Activated T-helper 1 cell treated with anti-CD3 and anti-CD28 coated beads, Interleukin-12 subunit alpha, Interleukin-12 subunit beta, Interleukin-2, Interleukin-4 antibody, amounts not matched to agents 30 ng/mL and 10 ng/mL and 1 ng/mL, durations not matched to agents 14 hours and 24 hours and 36 hours (primary cell): ENCODE data around the gene FARP1. TPM values are rescaled to one million over a fixed set of nuclear protein-coding genes. Genes with fewer than 3 reads are reported as not detected.

Source experiments
- DNase-seq: peaks from one replicate; pipeline ENCODE4 v3.0.0; 2021; ENCODE audit warnings: low spot score
- H3K27ac Mint-ChIP-seq: one replicate; pipeline ENCODE4 v1.8.0; 2021; ENCODE audit warnings: mild to moderate bottlenecking, mixed read lengths
- H3K27me3 Mint-ChIP-seq: one replicate; pipeline ENCODE4 v1.8.0; 2022; ENCODE audit warnings: mild to moderate bottlenecking, moderate library complexity, mixed read lengths; ENCODE audit not compliant: insufficient read depth
- H3K36me3 Mint-ChIP-seq: one replicate; pipeline ENCODE4 v1.8.0; 2021; ENCODE audit warnings: low read depth, mixed read lengths
- H3K4me1 Mint-ChIP-seq: one replicate; pipeline ENCODE4 v1.8.0; 2021; ENCODE audit warnings: low read depth, mixed read lengths
- H3K4me3 Mint-ChIP-seq: one replicate; pipeline ENCODE4 v1.8.0; 2021; ENCODE audit warnings: mild to moderate bottlenecking, moderate library complexity, mixed read lengths
- H3K9me3 Mint-ChIP-seq: one replicate; pipeline ENCODE4 v1.8.0; 2021; ENCODE audit warnings: mixed read lengths
- intact Hi-C: fragments of 100-400 bp; cut with micrococcal nuclease; formaldehyde crosslinking; loops from one replicate; pipeline ENCODE4 v1.15.1; 2024
- total RNA-seq: library from RNA; stranded (reverse); gene quantifications from 2 replicates; pipeline ENCODE4 v1.2.3, GENCODE V29; 2022

The FARP1 gene
- total RNA-seq, 1 donor from 2014 or later, result 0.34 TPM

GRCh38 chr13:98109226-98109853 lies 33.6 kb upstream of the FARP1 start:
- Mint-ChIP-seq H3K4me3 (no peak overlapping the region), H3K4me1 (no peaks in the 10 kb centered on the region), H3K27ac (no peak overlapping the region), H3K36me3 (no peaks in the 10 kb centered on the region), H3K9me3 (no peaks in the 10 kb centered on the region), H3K27me3 (no peaks in the 10 kb centered on the region)
- intact Hi-C loops, result no loop called here
- DNase-seq, result no peak

- Mint-ChIP-seq H3K36me3 (no peaks in the 10 kb centered on the region), H3K27me3 (no peaks in the 10 kb centered on the region), H3K27ac (no peak overlapping the region), H3K9me3 (no peaks in the 10 kb centered on the region), H3K4me3 (no peak overlapping the region), H3K4me1 (no peaks in the 10 kb centered on the region)
- DNase-seq, result no peak
- intact Hi-C loops, result no loop called here
Measured at GRCh38 chr13:98110749-98111148, 32.1 kb upstream of the FARP1 start.

- Mint-ChIP-seq H3K9me3 (no peaks in the 10 kb centered on the region), H3K27me3 (no peaks in the 10 kb centered on the region), H3K4me1 (no peaks in the 10 kb centered on the region), H3K4me3 (no peak overlapping the region), H3K27ac (no peak overlapping the region), H3K36me3 (no peaks in the 10 kb centered on the region)
- no peak for DNase-seq
- intact Hi-C loops, result no loop called here
Measured at GRCh38 chr13:98111168-98112098, 31.5 kb upstream of the FARP1 start.

GRCh38 chr13:98112456-98112855 lies 30.4 kb upstream of the FARP1 start:
- H3K4me1 Mint-ChIP-seq, result no peaks in the 10 kb centered on the region
- no peaks in the 10 kb centered on the region for H3K27me3 Mint-ChIP-seq
- H3K27ac Mint-ChIP-seq, result peak overlapping the region; percentile 2

GRCh38 chr13:98118865-98119264 lies 24.0 kb upstream of the FARP1 start:
- Mint-ChIP-seq H3K27ac (no peak overlapping the region), H3K36me3 (no peaks in the 10 kb centered on the region), H3K9me3 (peaks cover 5% of the 10 kb centered on the region), H3K4me3 (no peak overlapping the region), H3K4me1 (no peaks in the 10 kb centered on the region), H3K27me3 (no peaks in the 10 kb centered on the region)
- no peak for DNase-seq
- intact Hi-C loops, result no loop called here

More at GRCh38 chr13:98112456-98112855, 30.4 kb upstream of the FARP1 start:
- intact Hi-C loops, result no loop called here
- Mint-ChIP-seq H3K9me3 (no peaks in the 10 kb centered on the region), H3K4me3 (no peak overlapping the region), H3K36me3 (no peaks in the 10 kb centered on the region)
- no peak for DNase-seq

- no peak overlapping the region for H3K27ac Mint-ChIP-seq
- H3K9me3 Mint-ChIP-seq, result peaks cover 9% of the 10 kb centered on the region
- no peaks in the 10 kb centered on the region for H3K36me3 Mint-ChIP-seq
- DNase-seq, result no peak
- H3K4me3 Mint-ChIP-seq, result no peak overlapping the region
- H3K4me1 Mint-ChIP-seq, result no peaks in the 10 kb centered on the region
- H3K27me3 Mint-ChIP-seq, result no peaks in the 10 kb centered on the region
- intact Hi-C loops, result no loop called here
Measured at GRCh38 chr13:98123176-98123575, 19.7 kb upstream of the FARP1 start.

- no peaks in the 10 kb centered on the region for H3K4me1 Mint-ChIP-seq
- intact Hi-C loops, result no loop called here
- H3K9me3 Mint-ChIP-seq, result peaks cover 2% of the 10 kb centered on the region
- no peaks in the 10 kb centered on the region for H3K36me3 Mint-ChIP-seq
- no peak overlapping the region for H3K27ac Mint-ChIP-seq
- no peak for DNase-seq
- peaks cover 7% of the 10 kb centered on the region for H3K27me3 Mint-ChIP-seq
- H3K4me3 Mint-ChIP-seq, result no peak overlapping the region
Measured at GRCh38 chr13:98129059-98129746, 13.7 kb upstream of the FARP1 start.

- intact Hi-C loops, result no loop called here
Measured at GRCh38 chr13:98133946-98134345, 8.9 kb upstream of the FARP1 start.

GRCh38 chr13:98134901-98135300 lies 8.0 kb upstream of the FARP1 start:
- intact Hi-C loops, result no loop called here
- no peak overlapping the region for H3K27ac Mint-ChIP-seq
- H3K36me3 Mint-ChIP-seq, result no peaks in the 10 kb centered on the region
- no peaks in the 10 kb centered on the region for H3K9me3 Mint-ChIP-seq
- peaks cover 20% of the 10 kb centered on the region for H3K27me3 Mint-ChIP-seq
- no peak overlapping the region for H3K4me3 Mint-ChIP-seq
- no peaks in the 10 kb centered on the region for H3K4me1 Mint-ChIP-seq
- no peak for DNase-seq

More at GRCh38 chr13:98133946-98134345, 8.9 kb upstream of the FARP1 start:
- DNase-seq, result no peak
- Mint-ChIP-seq H3K9me3 (no peaks in the 10 kb centered on the region), H3K4me1 (no peaks in the 10 kb centered on the region), H3K36me3 (no peaks in the 10 kb centered on the region), H3K27me3 (peaks cover 17% of the 10 kb centered on the region), H3K4me3 (no peak overlapping the region), H3K27ac (no peak overlapping the region)

- Mint-ChIP-seq H3K4me1 (no peaks in the 10 kb centered on the region), H3K27me3 (peaks cover 57% of the 10 kb centered on the region), H3K36me3 (no peaks in the 10 kb centered on the region), H3K9me3 (no peaks in the 10 kb centered on the region), H3K27ac (no peak overlapping the region), H3K4me3 (no peak overlapping the region)
- no peak for DNase-seq
- intact Hi-C loops, result no loop called here
Measured at GRCh38 chr13:98141091-98141490, 1.8 kb upstream of the FARP1 start.

- intact Hi-C loops, result no loop called here
- peak overlapping the region; percentile 64 for H3K4me3 Mint-ChIP-seq
- peaks cover 58% of the 10 kb centered on the region for H3K27me3 Mint-ChIP-seq
- H3K27ac Mint-ChIP-seq, result no peak overlapping the region
- no peaks in the 10 kb centered on the region for H3K9me3 Mint-ChIP-seq
- H3K36me3 Mint-ChIP-seq, result no peaks in the 10 kb centered on the region
- no peak for DNase-seq
- H3K4me1 Mint-ChIP-seq, result no peaks in the 10 kb centered on the region
Measured at GRCh38 chr13:98141509-98142379, 1.1 kb upstream of the FARP1 start.

GRCh38 chr13:98143157-98143553 lies 261 bp downstream of the FARP1 start:
- intact Hi-C loops, result no loop called here
- H3K27me3 Mint-ChIP-seq, result peaks cover 63% of the 10 kb centered on the region
- no peak overlapping the region for H3K4me3 Mint-ChIP-seq
- H3K4me1 Mint-ChIP-seq, result no peaks in the 10 kb centered on the region
- H3K9me3 Mint-ChIP-seq, result no peaks in the 10 kb centered on the region
- H3K27ac Mint-ChIP-seq, result no peak overlapping the region
- no peak for DNase-seq
- no peaks in the 10 kb centered on the region for H3K36me3 Mint-ChIP-seq
